CD1c-positive myeloid dendritic cell (primary cell): ENCODE measurements around the gene ZNF831.

Experiments used
- DNase-seq: peaks from one replicate; pipeline ENCODE4 v3.0.0-alpha.2; 2016; ENCODE audit errors: extremely low spot score

ZNF831 gene

DNA sequence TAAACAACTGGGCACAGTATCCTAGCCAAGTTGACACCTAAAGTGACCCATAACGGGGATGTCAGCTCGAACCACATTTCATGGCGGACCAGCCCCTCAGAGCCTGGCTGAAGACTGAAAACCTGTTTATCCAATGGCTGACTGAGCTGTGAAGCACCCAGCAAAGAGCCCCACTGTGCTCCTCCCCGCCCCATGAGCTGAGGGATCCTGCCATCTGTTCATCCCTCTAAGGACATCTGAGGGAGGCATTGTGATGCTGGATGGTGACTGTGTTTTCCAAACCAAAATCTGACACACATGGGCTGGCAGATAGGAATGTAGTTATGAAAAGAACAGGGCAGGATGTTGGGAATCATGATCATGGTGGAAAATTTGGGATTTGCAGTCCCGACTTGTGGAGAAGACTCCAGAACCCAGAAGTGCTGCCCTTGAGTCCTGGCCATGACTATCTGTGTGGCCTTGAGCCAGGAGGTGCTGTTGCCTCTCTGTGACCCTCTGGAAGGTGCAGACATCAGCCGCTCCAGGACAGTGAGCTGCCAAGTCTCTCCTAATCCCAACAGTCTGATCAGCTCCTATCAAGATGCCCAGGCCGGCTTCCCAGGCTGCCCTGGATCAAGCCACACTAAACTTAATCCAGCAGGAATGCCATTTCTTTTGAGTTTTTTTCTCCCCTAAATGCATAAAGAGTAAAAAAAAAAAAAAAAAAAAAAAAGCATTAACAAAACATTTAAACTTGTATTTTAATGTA is 142.5 kb downstream of the ZNF831 start:
- no peak for DNase-seq

DNA sequence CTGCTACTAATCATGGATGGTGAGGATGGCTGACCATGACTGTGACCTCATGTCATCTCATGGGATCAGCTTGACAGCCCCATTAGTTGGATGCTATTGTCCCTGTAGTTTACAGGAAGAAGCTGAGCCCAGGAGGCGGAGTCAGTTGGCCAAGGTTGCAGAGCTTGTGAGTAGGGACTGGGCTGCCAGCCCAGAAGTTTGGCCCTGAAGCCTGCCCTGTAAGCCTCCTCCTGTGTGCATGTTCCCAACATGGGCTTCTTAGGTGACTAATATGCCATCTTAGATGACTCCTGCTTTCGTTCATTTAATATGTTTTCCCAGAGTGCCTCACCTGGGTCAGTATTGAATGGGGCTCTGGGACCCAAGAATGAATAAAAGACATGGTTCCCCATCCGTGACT is 143.6 kb downstream of the ZNF831 start:
- DNase-seq: no peak
